Activated CD4-positive, CD25-positive, alpha-beta regulatory T cell (primary cell): ENCODE measurements around the gene HPSE2.

Source experiments
- DNase-seq, 4 experiments: peaks; one replicate each; lab custom pipeline; 2025; lab: John Stamatoyannopoulos, UW

Gene HPSE2

DNA sequence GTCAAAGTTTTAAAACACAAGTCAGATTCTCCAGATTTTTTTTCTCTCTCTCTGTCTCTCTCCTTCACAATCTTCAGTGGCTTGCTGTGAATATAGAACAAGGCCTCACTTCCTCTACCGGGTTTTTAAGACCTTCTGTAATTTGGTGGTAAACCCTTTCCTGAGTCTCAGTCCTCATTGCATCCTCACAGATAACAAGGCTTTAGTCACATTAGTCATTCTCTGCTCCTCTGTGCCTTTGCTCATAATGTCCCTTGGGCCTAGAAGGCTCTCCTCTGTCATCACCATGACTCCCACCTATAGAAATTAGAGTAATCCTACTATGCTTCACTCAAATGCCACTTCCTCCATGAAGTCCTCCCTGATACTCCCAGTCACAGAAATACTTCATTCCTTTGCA is 616.2 kb downstream of the HPSE2 start:
- DNase-seq = no peak

- no peak for DNase-seq
Observed at GRCh38 chr10:98617906-98618520, 617.6 kb downstream of the HPSE2 start.

- DNase-seq = no peak
Observed at GRCh38 chr10:98613446-98613845, 622.2 kb downstream of the HPSE2 start.

DNA sequence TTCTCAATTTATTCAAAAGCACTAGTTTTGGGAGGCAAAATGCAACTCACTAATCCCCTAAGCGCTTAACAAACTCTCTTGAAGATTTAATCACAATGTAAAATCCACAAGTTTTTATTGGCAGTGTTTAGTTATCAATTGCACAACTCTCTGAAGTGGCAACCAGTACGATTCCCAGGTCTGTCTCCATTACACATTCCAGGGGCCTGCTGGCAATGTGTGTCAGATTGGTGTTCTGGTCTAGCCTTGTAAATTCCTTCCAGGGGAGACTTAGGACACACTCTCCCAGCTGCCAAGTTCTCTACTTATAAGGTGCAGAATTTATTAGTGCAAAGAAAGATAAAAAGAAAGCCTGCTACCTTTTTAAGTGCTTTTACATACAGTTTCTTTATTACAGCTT is 624.2 kb downstream of the HPSE2 start:
- DNase-seq = no peak

GRCh38 chr10:98610836-98611235 is 624.8 kb downstream of the HPSE2 start:
- DNase-seq = no peak

DNA sequence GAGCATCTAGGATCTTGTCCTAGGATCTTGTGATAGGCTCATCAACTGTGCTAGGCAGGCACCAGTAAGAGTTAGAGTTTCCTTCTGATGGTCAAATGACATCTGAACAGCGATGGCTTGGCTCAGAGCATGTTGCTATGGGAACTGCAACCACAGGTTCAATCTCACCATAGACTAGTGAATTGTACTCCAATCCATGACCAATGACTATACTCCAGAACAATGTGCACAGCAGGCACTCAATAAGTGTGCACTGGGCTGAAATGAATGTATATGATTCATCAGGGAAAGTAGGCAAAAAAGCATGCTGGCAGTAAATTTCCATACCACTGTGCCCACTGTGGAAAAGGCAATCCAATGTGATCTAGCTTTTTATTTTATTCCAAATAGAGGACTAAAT is 625.4 kb downstream of the HPSE2 start:
- DNase-seq = no peak

- no peak for DNase-seq
Observed at GRCh38 chr10:98609265-98609664, 626.4 kb downstream of the HPSE2 start.

DNA sequence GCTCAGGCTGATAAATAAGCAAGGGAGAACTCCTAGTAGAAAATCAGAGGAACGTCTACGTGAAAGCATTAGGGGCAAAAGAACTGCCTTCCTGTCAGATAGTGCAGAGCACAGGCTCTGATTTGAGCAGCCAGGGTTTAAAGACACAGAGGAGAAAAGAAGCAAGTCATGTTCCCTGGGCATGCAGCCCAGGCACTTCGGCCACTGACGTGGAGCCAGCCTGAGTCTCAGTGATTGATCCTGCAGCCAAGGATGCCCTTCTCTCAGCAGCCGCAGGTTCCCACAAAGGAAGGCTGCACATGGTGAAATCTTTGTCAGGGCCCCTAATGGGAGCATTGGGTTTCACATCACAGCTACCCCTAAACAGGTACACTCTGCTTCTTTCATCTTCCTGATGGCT is 627.2 kb downstream of the HPSE2 start:
- no peak for DNase-seq

- no peak for DNase-seq
Observed at GRCh38 chr10:98602224-98602623, 633.4 kb downstream of the HPSE2 start.

DNA sequence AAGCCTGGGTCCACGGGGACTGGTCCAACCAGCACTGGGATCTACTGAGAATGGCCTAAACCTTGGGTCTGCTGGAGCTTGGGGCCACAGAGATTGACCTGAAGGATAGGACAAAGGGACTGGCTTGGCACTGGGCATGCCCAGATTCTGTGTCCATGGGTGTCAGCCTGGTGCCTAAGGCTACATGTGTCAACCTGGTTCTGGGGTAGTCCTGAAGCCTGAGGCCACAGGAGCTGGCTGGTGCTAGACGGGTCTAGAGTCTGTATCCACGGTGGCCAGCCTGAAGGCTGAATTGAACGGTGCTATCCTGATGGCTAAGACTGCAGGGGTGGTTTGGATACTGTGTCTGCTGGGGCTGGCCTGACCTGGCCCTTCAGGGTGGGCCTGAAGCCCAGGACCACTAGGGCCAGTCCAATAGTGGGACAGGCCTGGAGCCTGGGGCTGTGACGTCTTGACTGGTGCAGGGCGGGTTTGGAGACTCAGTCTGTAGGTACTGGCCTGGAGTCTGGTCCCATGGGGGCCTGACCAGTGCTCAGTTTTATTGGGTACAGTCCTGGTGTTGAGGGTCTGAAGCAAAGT is 636.5 kb downstream of the HPSE2 start:
- DNase-seq = no peak

DNA sequence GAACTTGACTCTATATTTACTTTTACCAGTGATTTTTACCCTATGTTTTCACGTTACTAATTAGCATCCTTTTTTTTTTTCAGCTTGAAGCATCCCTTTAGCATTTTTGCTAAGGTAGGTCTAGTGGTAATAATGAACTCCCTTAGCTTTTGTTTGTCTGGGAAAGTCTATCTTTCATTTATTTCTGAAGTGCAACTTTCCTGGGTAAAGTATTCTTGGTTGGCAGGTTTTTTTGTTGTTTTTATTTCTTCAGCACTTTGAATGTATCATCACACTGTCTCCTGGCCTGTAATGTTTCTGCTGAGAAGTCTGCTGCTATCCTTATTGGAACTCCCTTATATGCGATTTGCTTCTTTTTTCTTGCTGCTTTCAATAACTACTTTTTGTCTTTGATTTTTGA is 639.2 kb downstream of the HPSE2 start:
- no peak for DNase-seq

DNA sequence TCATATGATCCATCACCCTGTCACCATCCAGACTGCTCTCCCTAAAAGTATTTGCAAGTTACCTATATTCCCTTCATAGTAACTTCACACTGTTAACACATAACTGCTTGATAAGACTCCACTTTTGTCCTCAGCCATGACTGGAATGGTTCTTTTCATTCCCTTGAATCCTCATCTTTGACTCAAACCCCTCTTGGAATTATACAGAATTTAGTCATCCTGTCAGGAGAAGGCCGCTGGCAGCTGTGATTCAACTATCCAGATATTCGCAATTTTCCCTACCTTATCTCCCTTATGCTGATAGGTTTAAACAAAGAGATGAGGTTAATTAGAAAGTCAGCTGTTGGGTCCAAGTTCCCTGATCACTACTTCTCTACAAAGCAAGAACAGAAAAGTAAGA is 646.0 kb downstream of the HPSE2 start:
- no peak for DNase-seq

GRCh38 chr10:98589007-98589406 is 646.6 kb downstream of the HPSE2 start:
- no peak for DNase-seq

DNA sequence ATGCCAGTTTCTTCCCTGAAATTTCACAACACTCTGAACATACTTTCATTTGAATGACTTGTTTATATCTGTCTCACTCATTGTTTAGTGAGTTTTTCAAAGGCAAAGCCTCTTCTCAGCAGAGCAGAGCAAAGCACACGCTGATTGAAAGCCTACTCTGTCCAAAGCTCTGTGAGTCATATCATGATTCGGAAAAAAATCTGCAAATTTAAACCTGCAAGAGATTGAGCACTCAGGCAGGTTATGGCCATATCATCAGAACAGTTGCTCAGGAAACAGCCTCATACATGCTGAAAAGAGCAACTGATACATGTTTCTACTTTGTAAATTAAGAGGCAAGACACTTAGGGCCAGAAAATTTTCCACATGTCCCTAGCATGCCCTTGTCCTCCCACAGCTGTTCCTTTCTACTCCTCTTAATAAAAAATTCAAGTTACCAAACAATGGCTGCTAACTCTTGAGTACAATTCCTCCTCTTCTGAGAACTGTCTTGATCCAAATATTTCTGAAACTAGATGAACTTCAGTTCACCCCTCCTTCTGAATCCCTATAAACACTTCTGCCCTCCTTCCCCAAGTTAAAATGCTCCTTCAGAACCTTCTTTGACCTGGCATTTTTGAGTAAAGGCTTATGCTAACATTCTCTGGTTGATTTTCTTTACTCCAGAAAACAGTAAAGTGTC is 648.4 kb downstream of the HPSE2 start:
- DNase-seq = no peak

GRCh38 chr10:98586096-98586495 is 649.6 kb downstream of the HPSE2 start:
- no peak for DNase-seq

- DNase-seq = no peak
Observed at GRCh38 chr10:98582363-98582762, 653.3 kb downstream of the HPSE2 start.

- DNase-seq = no peak
Observed at GRCh38 chr10:98577578-98577977, 658.1 kb downstream of the HPSE2 start.

- DNase-seq = no peak
Observed at GRCh38 chr10:98577168-98577567, 658.5 kb downstream of the HPSE2 start.

GRCh38 chr10:98576096-98576495 is 659.6 kb downstream of the HPSE2 start:
- no peak for DNase-seq

GRCh38 chr10:98572594-98572993 is 663.1 kb downstream of the HPSE2 start:
- no peak for DNase-seq

- no peak for DNase-seq
Observed at GRCh38 chr10:98570834-98571233, 664.8 kb downstream of the HPSE2 start.

DNA sequence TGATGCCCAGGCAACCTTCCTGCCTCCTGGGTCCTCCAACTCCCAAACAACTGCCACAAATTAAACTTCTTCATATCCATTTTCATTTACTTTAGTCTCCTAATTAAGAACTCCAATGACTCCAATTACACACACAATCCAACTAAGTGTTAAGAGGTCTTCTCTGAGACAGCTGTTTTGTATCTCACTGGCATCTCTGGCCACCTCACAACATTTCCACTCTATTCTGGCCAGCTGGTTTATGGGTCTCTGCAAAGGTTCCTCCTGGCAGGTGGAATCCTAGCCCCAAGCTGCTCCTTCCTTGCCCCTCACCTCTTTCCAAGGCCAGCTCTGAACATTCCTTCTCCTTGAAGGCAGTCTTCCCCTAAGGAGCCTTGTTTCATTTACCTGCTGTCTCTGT is 665.8 kb downstream of the HPSE2 start:
- DNase-seq = no peak

GRCh38 chr10:98568551-98568950 is 667.1 kb downstream of the HPSE2 start:
- no peak for DNase-seq
